HUES64 (cell line): Measurements from ENCODE around the gene SLC8A1.

Experiments
- H3K27ac ChIP-seq: 2 replicates; pipeline ENCODE4 v1.7.0; 2013; ENCODE audit warnings: low read depth, low read length, inconsistent platforms
- H3K27me3 ChIP-seq: 2 replicates; pipeline ENCODE4 v1.6.1; 2013; ENCODE audit warnings: mild to moderate bottlenecking, low read length; ENCODE audit not compliant: insufficient read depth
- H3K36me3 ChIP-seq: 2 replicates; pipeline ENCODE4 v1.6.1; 2013; ENCODE audit warnings: mild to moderate bottlenecking, low read length; ENCODE audit not compliant: insufficient read depth
- H3K4me1 ChIP-seq: 2 replicates; pipeline ENCODE4 v1.6.1; 2013; ENCODE audit warnings: mild to moderate bottlenecking, low read length, moderate library complexity; ENCODE audit not compliant: insufficient read depth
- H3K4me3 ChIP-seq: 2 replicates; pipeline ENCODE4 v1.5.1; 2013; ENCODE audit warnings: mild to moderate bottlenecking, low read length, moderate library complexity
- H3K9ac ChIP-seq: 2 replicates; pipeline ENCODE4 v1.6.1; 2013; ENCODE audit warnings: mild to moderate bottlenecking, low read depth, low read length
- H3K9me3 ChIP-seq: 2 replicates; pipeline ENCODE4 v1.6.1; 2013; ENCODE audit warnings: low read depth, low read length; ENCODE audit not compliant: insufficient read depth
- WGBS: fragments of 150-250, 120-280 bp; methylation state at CpG from one replicate; pipeline ENCODE4 v1.1.7; 2013; ENCODE audit warnings: missing lambda C conversion rate; 5-methylcytosine and 5-hydroxymethylcytosine counted together

Gene SLC8A1

GRCh38 chr2:40189881-40190280 is 262.0 kb downstream of the SLC8A1 start:
- H3K4me3 ChIP-seq = no peak overlapping the region
- no peak overlapping the region for H3K9ac ChIP-seq
- H3K36me3 ChIP-seq = no peaks in the 10 kb centered on the region
- H3K4me1 ChIP-seq = peaks cover 9% of the 10 kb centered on the region; the same call in 1 of the 2 replicates
- no peaks in the 10 kb centered on the region for H3K9me3 ChIP-seq
- no peak overlapping the region for H3K27ac ChIP-seq
- WGBS = 93% methylated on average over 4 of the region's 5 CpGs
- no peaks in the 10 kb centered on the region for H3K27me3 ChIP-seq

GRCh38 chr2:40187054-40187453 is 264.8 kb downstream of the SLC8A1 start:
- Histone ChIP-seq H3K9me3 (no peaks in the 10 kb centered on the region), H3K36me3 (no peaks in the 10 kb centered on the region), H3K9ac (no peak overlapping the region), H3K4me3 (no peak overlapping the region), H3K27ac (no peak overlapping the region), H3K4me1 (peaks cover 9% of the 10 kb centered on the region; the same call in 1 of the 2 replicates), H3K27me3 (no peaks in the 10 kb centered on the region)
- WGBS = 85% methylated on average over 5 of the region's 5 CpGs

- Histone ChIP-seq H3K36me3 (no peaks in the 10 kb centered on the region), H3K4me1 (peaks cover 9% of the 10 kb centered on the region; the same call in 1 of the 2 replicates), H3K9ac (no peak overlapping the region), H3K9me3 (no peaks in the 10 kb centered on the region), H3K4me3 (no peak overlapping the region), H3K27me3 (no peaks in the 10 kb centered on the region), H3K27ac (no peak overlapping the region)
- 78% methylated on average over 5 of the region's 5 CpGs for WGBS
These were observed 267.3 kb downstream of the SLC8A1 start for GRCh38 chr2:40184551-40184950.

- no peaks in the 10 kb centered on the region for H3K36me3 ChIP-seq
- no peak overlapping the region for H3K27ac ChIP-seq
- H3K27me3 ChIP-seq = no peaks in the 10 kb centered on the region
- no peak overlapping the region for H3K4me3 ChIP-seq
- no peaks in the 10 kb centered on the region for H3K9me3 ChIP-seq
- WGBS = 93% methylated on average over 3 of the region's 3 CpGs
- H3K4me1 ChIP-seq = no peaks in the 10 kb centered on the region; the same call in 1 of the 2 replicates
- no peak overlapping the region for H3K9ac ChIP-seq
These were observed 270.0 kb downstream of the SLC8A1 start for GRCh38 chr2:40181855-40182254.

- no peak overlapping the region for H3K9ac ChIP-seq
- no peak overlapping the region for H3K27ac ChIP-seq
- H3K9me3 ChIP-seq = no peaks in the 10 kb centered on the region
- no peaks in the 10 kb centered on the region for H3K36me3 ChIP-seq
- WGBS = 100% methylated on average over 2 of the region's 2 CpGs
- no peak overlapping the region for H3K4me3 ChIP-seq
- no peaks in the 10 kb centered on the region for H3K4me1 ChIP-seq
- H3K27me3 ChIP-seq = no peaks in the 10 kb centered on the region
These were observed 272.1 kb downstream of the SLC8A1 start for GRCh38 chr2:40179801-40180200.

GRCh38 chr2:40178971-40179370 is 272.9 kb downstream of the SLC8A1 start:
- Histone ChIP-seq H3K27ac (no peak overlapping the region), H3K4me1 (no peaks in the 10 kb centered on the region), H3K9ac (no peak overlapping the region), H3K4me3 (no peak overlapping the region), H3K27me3 (no peaks in the 10 kb centered on the region), H3K9me3 (no peaks in the 10 kb centered on the region), H3K36me3 (no peaks in the 10 kb centered on the region)
- 92% methylated on average over 3 of the region's 3 CpGs for WGBS

- no peak overlapping the region for H3K27ac ChIP-seq
- H3K4me3 ChIP-seq = no peak overlapping the region
- no peaks in the 10 kb centered on the region for H3K9me3 ChIP-seq
- no peaks in the 10 kb centered on the region for H3K27me3 ChIP-seq
- H3K4me1 ChIP-seq = no peaks in the 10 kb centered on the region
- no peak overlapping the region for H3K9ac ChIP-seq
- 98% methylated on average over 6 of the region's 6 CpGs for WGBS
- no peaks in the 10 kb centered on the region for H3K36me3 ChIP-seq
These were observed 273.6 kb downstream of the SLC8A1 start for GRCh38 chr2:40178171-40178778.

- H3K9ac ChIP-seq = no peak overlapping the region
- WGBS = 82% methylated on average over 4 of the region's 6 CpGs
These were observed 274.5 kb downstream of the SLC8A1 start for GRCh38 chr2:40177366-40177765.

GRCh38 chr2:40173276-40173675 is 278.6 kb downstream of the SLC8A1 start:
- Histone ChIP-seq H3K27ac (no peak overlapping the region), H3K36me3 (no peaks in the 10 kb centered on the region), H3K27me3 (no peaks in the 10 kb centered on the region), H3K9ac (no peak overlapping the region), H3K9me3 (no peaks in the 10 kb centered on the region), H3K4me1 (no peaks in the 10 kb centered on the region), H3K4me3 (no peak overlapping the region)
- WGBS = 93% methylated on average over 2 of the region's 2 CpGs

More at GRCh38 chr2:40177366-40177765, 274.5 kb downstream of the SLC8A1 start:
- no peaks in the 10 kb centered on the region for H3K36me3 ChIP-seq
- no peak overlapping the region for H3K27ac ChIP-seq
- no peaks in the 10 kb centered on the region for H3K4me1 ChIP-seq
- H3K4me3 ChIP-seq = no peak overlapping the region
- no peaks in the 10 kb centered on the region for H3K27me3 ChIP-seq
- no peaks in the 10 kb centered on the region for H3K9me3 ChIP-seq

GRCh38 chr2:40169856-40170255 is 282.0 kb downstream of the SLC8A1 start:
- Histone ChIP-seq H3K4me3 (no peak overlapping the region), H3K9ac (no peak overlapping the region), H3K36me3 (no peaks in the 10 kb centered on the region), H3K4me1 (peaks cover 7% of the 10 kb centered on the region; the same call in 1 of the 2 replicates), H3K27ac (no peak overlapping the region), H3K27me3 (no peaks in the 10 kb centered on the region), H3K9me3 (no peaks in the 10 kb centered on the region)
- over 99% methylated on average over 3 of the region's 3 CpGs for WGBS

GRCh38 chr2:40169430-40169829 is 282.5 kb downstream of the SLC8A1 start:
- H3K9ac ChIP-seq = no peak overlapping the region
- 92% methylated on average over 2 of the region's 2 CpGs for WGBS
- H3K4me1 ChIP-seq = peaks cover 7% of the 10 kb centered on the region; the same call in 1 of the 2 replicates
- no peak overlapping the region for H3K4me3 ChIP-seq
- H3K36me3 ChIP-seq = no peaks in the 10 kb centered on the region
- no peaks in the 10 kb centered on the region for H3K27me3 ChIP-seq
- no peak overlapping the region for H3K27ac ChIP-seq
- no peaks in the 10 kb centered on the region for H3K9me3 ChIP-seq

- H3K27ac ChIP-seq = no peak overlapping the region
- no peak overlapping the region for H3K4me3 ChIP-seq
- H3K36me3 ChIP-seq = no peaks in the 10 kb centered on the region
- 43% methylated on average over 1 of the region's 1 CpG for WGBS
- peaks cover 7% of the 10 kb centered on the region; the same call in 1 of the 2 replicates for H3K4me1 ChIP-seq
- H3K9me3 ChIP-seq = no peaks in the 10 kb centered on the region
- H3K27me3 ChIP-seq = no peaks in the 10 kb centered on the region
- no peak overlapping the region for H3K9ac ChIP-seq
These were observed 283.3 kb downstream of the SLC8A1 start for GRCh38 chr2:40168546-40168945.
